ENCODE measurements around the gene IQCK. TPM values are rescaled to one million over a fixed set of nuclear protein-coding genes. Genes with fewer than 3 reads are reported as not detected.
A peak's percentile ranks its signal among the peaks of the same experiment; 100 is the strongest.
"Not testable (repeated sequence)": the region's sequence is repeated elsewhere in the genome, so short reads cannot be mapped to it uniquely, and the experiment has no call there.

IQCK gene, protein sequence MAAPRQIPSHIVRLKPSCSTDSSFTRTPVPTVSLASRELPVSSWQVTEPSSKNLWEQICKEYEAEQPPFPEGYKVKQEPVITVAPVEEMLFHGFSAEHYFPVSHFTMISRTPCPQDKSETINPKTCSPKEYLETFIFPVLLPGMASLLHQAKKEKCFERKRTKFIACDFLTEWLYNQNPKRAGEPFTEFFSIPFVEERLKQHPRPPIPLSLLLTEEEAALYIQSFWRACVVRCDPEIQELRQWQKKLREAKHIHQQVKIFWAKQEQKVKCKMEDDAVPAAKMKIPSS
- 19.9 and 25.9 TPM in 2 replicates for total RNA-seq

DNA sequence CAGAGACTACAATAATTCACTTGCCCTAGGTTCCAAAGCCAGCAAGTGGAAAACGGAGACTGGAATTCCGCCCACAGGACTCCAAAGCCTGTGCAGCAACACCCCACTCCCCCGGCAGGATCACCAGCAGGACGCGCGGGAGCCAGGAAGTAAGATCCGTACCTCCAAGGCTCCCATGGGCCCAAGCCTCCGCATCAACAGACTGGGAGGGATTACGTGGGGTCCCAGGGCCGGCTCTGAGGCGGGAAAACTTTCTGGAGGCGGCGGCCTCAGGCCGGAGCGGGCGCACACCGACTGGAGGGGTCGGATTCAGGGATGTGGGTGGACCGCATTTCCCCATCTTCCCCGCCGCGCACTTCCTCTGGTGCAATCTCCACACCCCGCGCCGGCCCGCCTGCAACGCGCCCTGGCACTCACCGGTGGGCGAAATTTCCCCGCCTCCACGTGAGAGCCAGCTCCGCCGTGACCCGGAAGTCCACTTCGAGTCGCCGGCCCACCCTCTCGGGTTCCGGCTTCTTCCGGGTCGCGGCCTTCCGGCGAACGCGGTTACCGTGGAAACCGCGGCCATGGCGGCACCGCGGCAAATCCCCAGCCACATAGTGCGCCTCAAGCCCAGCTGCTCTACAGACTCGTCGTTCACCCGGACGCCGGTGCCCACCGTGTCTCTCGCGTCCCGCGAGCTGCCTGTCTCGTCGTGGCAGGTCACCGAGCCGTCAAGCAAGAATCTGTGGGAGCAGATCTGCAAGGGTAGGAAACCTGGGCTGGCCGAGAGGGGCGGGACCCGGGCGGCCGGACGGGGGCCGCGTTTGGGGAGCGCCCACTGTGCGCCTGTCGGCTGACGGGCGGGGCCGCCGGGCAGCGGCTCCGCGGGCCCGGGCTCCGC lies at the start of gene IQCK, which contains the start of gene KNOP1:
IQCK (plus strand) TSS at position 531 of the 883 bp plus-strand sequence; CDS start at position 567, 36 bp downstream.
KNOP1 (minus strand) TSS at position 487 of the 883 bp plus-strand sequence. CDS start 3,192 bp downstream, outside the sequence.
- Histone ChIP-seq H3K27me3 (ENCODE audit: control insufficient read depth, insufficient read depth, low read length) (no peaks in the 10 kb centered on the region), H3K36me3 (ENCODE audit: control insufficient read depth, insufficient read depth, low read length) (peaks cover 2% of the 10 kb centered on the region), H3K4me3 (ENCODE audit: low read depth, low read length) (peak within 1 kb of the TSS; percentile 99)
- DNase-seq (ENCODE audit: low read depth), result peak; percentile 71
- TF ChIP-seq, protein P1, sequence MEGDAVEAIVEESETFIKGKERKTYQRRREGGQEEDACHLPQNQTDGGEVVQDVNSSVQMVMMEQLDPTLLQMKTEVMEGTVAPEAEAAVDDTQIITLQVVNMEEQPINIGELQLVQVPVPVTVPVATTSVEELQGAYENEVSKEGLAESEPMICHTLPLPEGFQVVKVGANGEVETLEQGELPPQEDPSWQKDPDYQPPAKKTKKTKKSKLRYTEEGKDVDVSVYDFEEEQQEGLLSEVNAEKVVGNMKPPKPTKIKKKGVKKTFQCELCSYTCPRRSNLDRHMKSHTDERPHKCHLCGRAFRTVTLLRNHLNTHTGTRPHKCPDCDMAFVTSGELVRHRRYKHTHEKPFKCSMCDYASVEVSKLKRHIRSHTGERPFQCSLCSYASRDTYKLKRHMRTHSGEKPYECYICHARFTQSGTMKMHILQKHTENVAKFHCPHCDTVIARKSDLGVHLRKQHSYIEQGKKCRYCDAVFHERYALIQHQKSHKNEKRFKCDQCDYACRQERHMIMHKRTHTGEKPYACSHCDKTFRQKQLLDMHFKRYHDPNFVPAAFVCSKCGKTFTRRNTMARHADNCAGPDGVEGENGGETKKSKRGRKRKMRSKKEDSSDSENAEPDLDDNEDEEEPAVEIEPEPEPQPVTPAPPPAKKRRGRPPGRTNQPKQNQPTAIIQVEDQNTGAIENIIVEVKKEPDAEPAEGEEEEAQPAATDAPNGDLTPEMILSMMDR (IDR thresholded peaks at IDR 0.05; ENCODE audit: insufficient read depth, low read length, poor library complexity, severe bottlenecking), result no peak

DNA sequence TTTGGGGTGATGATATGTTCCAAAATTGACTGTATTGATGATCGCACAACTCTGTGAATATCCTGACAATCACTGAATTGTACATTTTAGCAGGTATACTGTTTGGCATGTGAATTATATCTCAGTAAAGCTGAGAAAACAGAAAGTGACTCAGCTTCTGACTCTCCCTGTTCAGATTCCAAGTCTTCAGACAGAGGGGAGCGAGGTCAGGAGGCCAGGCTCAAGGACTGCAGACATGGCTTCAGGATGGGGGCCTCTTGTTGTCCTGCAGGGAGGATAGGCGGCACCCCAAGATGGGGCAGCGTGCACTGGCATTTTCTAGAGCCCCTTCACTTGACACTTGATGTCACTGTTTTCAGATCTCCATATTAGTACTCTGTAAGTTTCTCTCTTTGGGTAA lies 45.7 kb upstream of the IQCK start:
- DNase-seq (ENCODE audit: low read depth), result no peak
- Histone ChIP-seq H3K4me3 (ENCODE audit: low read depth, low read length) (no peak overlapping the region), H3K36me3 (ENCODE audit: control insufficient read depth, insufficient read depth, low read length) (no peaks in the 10 kb centered on the region), H3K27me3 (ENCODE audit: control insufficient read depth, insufficient read depth, low read length) (no peaks in the 10 kb centered on the region)
- TF ChIP-seq, protein P1 (IDR thresholded peaks at IDR 0.05; ENCODE audit: insufficient read depth, low read length, poor library complexity, severe bottlenecking), result no peak

DNA sequence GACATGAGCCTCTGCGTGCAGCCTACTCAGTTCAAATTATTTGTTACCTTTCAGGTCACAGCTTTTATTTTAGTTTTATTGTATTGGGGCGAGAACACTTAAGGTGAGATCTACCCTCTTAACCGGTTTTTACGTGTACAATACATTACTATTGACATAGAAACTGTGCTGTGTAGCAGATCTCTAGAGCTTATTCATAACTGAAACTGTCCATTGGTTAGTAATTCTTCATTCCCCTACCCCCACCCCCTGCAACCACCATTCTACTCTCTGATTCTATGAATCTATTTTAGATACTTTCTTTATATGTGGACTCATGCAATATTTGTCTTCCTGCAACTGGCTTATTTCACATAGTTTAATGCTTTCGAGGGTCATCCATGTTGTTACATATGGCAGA lies 43.6 kb upstream of the IQCK start:
- no peak for DNase-seq (ENCODE audit: low read depth)
- Histone ChIP-seq H3K4me3 (ENCODE audit: low read depth, low read length) (no peak overlapping the region), H3K36me3 (ENCODE audit: control insufficient read depth, insufficient read depth, low read length) (no peaks in the 10 kb centered on the region), H3K27me3 (ENCODE audit: control insufficient read depth, insufficient read depth, low read length) (no peaks in the 10 kb centered on the region)
- TF ChIP-seq, protein P1 (IDR thresholded peaks at IDR 0.05; ENCODE audit: insufficient read depth, low read length, poor library complexity, severe bottlenecking), result no peak

DNA sequence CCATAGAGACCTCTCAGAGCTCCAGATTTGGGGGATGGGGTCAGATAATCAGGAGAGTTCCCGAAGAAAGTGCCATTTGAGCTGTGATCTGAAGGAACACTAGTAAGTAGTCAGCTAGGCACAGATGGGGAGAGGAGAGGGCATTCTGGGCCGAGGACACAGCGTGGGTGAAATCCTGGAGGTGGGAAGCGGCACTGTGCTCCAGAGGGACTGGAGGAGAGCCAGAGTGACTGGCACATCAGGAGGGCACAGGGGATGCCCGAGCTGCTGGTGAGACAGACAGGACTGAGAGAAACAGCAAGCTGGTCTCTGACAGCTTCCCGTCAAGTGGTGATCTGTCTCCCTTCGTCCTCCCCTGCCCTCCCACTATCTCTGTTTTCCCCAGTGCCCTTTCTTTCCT lies 40.7 kb upstream of the IQCK start:
- TF ChIP-seq, protein P1 (IDR thresholded peaks at IDR 0.05; ENCODE audit: insufficient read depth, low read length, poor library complexity, severe bottlenecking), result no peak
- DNase-seq (ENCODE audit: low read depth), result no peak
- Histone ChIP-seq H3K4me3 (ENCODE audit: low read depth, low read length) (no peak overlapping the region), H3K36me3 (ENCODE audit: control insufficient read depth, insufficient read depth, low read length) (no peaks in the 10 kb centered on the region), H3K27me3 (ENCODE audit: control insufficient read depth, insufficient read depth, low read length) (no peaks in the 10 kb centered on the region)

DNA sequence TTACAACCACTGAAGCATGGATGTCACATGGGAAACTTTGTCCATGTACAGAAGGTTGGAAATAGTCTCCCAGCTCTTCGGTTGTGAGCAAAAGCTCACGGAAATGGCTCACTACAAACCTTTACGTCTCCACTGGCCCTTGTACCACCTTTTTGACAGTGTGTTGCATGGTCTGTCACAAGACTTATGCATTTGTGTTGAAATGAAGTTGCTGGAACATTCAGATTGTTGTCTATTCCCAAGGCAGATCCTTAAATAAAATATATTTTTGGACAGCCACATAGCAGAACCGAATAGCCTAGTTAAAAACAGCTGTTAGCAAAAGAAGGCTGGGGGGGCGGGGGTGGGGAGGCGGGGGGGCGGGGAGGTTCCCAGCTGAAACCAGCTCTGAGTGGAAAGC lies 39.3 kb upstream of the IQCK start:
- DNase-seq (ENCODE audit: low read depth), result no peak
- Histone ChIP-seq H3K27me3 (ENCODE audit: control insufficient read depth, insufficient read depth, low read length) (no peaks in the 10 kb centered on the region), H3K36me3 (ENCODE audit: control insufficient read depth, insufficient read depth, low read length) (no peaks in the 10 kb centered on the region), H3K4me3 (ENCODE audit: low read depth, low read length) (no peak overlapping the region)
- TF ChIP-seq, protein P1 (IDR thresholded peaks at IDR 0.05; ENCODE audit: insufficient read depth, low read length, poor library complexity, severe bottlenecking), result no peak

DNA sequence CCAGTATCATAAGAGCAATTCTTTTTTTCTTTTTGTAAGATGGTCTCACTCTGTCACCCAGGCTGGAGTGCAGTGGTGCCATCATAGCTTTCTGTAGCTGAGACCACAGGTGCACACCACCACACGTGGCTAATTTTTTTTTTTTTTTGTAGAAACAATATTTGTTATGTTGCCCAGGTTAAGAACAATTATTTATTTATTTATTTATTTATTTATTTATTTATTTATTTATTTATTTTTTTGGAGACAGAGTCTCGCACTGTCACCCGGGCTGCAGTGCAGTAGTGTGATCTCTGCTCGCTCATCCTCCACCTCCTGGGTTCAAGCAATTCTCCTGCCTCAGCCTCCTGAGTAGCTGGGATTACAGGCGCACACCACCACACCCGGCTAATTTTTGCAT lies 38.8 kb upstream of the IQCK start:
- not testable (repeated sequence) for H3K36me3 ChIP-seq (ENCODE audit: control insufficient read depth, insufficient read depth, low read length); DNase-seq (ENCODE audit: low read depth); H3K27me3 ChIP-seq (ENCODE audit: control insufficient read depth, insufficient read depth, low read length); H3K4me3 ChIP-seq (ENCODE audit: low read depth, low read length)

Data from kidney epithelial cell (primary cell).